ENCODE results near the gene AFF2.

The AFF2 gene

DNA sequence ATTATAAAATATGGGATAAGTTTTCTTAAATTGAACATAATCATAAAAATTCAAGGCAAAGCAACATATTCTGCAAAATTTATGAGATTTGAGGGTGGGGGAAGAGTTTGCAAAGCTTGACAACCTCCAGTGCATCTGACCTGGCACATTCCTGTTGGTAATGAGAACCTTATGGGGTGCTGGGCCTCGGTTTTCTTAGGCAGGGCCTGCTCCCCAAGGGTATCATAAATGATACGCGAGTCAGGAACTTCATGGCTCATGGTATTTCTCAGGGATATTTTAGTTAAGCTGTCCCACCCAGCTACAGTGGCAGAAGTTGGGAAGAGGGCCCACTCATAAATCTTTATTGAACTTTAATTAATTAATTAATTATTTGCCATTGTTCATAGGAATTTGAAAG is 13.2 kb downstream of the AFF2 start:
- no peak overlapping the region for H3K27ac ChIP-seq
- TF ChIP-seq, protein P1, sequence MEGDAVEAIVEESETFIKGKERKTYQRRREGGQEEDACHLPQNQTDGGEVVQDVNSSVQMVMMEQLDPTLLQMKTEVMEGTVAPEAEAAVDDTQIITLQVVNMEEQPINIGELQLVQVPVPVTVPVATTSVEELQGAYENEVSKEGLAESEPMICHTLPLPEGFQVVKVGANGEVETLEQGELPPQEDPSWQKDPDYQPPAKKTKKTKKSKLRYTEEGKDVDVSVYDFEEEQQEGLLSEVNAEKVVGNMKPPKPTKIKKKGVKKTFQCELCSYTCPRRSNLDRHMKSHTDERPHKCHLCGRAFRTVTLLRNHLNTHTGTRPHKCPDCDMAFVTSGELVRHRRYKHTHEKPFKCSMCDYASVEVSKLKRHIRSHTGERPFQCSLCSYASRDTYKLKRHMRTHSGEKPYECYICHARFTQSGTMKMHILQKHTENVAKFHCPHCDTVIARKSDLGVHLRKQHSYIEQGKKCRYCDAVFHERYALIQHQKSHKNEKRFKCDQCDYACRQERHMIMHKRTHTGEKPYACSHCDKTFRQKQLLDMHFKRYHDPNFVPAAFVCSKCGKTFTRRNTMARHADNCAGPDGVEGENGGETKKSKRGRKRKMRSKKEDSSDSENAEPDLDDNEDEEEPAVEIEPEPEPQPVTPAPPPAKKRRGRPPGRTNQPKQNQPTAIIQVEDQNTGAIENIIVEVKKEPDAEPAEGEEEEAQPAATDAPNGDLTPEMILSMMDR (conservative IDR thresholded peaks at IDR 0.05), result no peak

DNA sequence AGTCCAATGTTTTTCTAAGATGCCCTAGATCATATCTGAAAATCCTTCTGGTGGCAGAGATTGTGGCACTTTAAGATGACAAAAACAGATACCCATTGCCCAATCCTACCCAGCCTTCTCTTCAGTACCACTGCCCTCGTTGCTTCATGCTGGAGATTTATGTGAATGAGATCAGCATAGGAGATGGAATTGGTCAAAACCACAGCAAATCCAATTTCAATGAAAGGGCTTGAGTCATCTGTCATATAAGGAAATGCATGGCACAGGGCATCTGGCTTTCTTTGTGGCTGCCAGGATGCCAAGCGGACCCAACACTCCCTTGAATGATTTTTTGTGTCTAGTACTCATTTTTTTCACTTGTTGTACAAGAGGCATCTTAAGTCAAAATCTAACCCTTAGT is 16.8 kb downstream of the AFF2 start:
- TF ChIP-seq, protein P1 (conservative IDR thresholded peaks at IDR 0.05), result no peak
- H3K27ac ChIP-seq, result no peak overlapping the region

DNA sequence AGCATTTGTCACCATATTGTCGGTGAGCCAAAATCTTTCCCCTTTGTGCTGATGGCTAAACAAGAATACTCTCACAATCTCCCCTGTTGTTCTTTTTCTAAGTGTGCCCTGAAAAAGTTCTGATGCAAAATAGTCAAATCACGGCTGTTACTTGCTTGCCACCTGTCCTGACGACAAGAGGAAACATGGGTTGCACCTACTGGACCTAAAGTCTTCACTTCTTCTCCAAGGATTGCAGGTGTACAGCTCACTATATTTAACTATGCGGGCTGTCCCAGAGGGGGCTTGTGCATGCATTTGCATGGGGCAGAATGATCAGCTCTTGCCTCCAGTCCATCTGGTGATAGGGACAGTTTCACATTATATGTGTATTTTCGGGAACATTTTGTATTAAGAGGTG is 21.6 kb downstream of the AFF2 start:
- no peak overlapping the region for H3K27ac ChIP-seq
- TF ChIP-seq, protein P1 (conservative IDR thresholded peaks at IDR 0.05), result no peak

DNA sequence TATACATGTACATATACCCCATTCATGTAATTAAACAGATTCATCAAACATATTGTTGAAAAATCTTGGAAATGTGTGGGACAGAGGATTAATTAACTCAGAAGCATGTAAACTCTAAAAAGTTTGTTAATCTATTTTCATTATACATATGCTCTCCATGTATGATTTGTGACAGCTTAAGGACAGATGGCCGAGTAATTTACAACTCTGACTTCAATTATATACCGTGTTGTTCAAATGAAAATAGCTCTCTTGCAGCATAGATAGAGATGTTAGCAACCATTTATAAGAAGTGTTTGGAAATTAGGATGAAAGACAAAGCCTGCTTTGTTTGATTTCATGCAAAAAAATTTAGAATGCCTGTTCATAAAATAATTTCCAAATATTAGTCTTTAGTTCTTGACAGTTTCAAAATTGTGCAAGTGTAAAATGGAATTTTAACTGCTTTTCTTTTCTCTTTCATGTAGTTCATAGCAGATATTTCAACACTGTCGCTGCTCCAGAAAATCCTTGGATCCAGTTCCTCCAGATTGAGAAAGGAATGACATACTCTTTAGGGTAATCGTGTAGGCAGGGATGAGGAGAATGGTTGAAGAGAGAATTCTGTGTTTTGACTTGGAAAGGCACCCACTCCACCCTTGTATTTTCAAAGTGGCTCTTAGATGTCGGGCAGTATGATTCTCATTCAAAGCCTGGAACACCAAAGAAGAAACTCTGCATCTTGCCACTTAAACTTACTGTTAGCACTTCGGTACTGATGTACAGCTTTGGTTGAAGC is 23.1 kb downstream of the AFF2 start:
- TF ChIP-seq, protein P1 (conservative IDR thresholded peaks at IDR 0.05), result no peak
- H3K27ac ChIP-seq, result no peak overlapping the region

DNA sequence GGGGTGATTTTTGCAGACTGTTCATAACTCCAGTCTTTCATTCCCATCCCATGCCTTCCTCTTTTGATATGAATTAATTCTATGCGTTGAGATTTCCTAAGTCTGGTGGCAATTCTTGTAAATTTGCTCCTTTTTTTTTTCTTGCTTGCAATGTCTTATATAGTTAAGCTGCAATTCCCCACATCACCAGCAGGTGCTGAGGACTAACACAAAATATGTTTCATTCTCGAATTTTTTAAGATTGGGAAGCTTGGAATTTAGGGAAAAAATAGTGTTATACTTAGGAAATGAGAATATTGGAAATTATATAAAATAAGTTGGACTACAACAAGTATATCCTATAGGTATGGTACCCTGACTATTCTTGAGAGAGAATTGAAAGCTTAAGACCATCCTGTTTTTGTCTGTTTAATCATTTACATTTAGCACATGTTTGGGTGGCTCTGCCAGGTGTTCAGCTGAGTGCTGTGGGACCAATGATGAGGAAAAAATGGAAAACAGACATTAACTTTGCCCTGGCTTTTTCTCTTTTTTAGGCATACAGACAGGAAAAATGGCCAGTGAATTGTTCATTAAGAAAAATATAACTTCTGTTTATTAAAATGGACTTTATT is 30.2 kb downstream of the AFF2 start:
- TF ChIP-seq, protein P1 (conservative IDR thresholded peaks at IDR 0.05), result peak; percentile 75
- H3K27ac ChIP-seq, result no peak overlapping the region

DNA sequence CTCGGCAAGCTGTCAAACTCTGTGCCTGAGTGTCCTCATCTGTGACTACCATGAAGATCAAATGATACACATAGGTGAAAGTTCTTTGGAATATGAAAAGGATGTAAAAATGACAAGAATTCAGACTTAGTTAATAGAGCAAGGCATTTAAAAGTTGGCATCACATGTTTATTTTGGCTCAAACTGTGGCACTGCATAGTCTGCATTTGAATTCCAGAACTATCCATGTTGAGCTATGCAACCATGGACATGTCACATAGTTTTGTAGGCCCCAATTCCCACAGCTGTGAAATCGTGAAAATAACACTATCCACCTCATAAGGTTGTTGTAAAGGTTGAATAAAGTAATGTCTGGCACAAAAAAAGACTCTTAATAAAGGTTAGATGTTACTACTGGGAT is 33.9 kb downstream of the AFF2 start:
- TF ChIP-seq, protein P1 (conservative IDR thresholded peaks at IDR 0.05), result no peak

DNA sequence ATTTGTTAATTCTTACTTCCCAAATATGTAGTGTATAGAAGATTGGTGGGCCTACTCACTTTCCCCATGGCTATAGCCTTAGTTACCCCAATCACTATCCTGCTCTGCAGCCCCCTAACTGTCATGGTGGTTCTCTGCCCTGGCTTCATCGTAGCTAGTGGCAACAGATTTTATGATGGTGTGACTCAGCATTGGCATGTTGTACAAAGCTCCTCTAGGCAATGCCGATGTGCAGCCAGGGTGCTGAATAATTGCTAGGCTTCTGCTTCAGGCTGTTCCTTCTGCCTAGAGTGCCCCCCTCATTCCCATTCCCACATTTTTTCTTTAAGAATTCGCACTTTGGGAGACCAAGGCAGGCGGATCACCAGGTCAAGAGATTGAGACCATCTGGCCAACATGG is 35.2 kb downstream of the AFF2 start:
- TF ChIP-seq, protein P1 (conservative IDR thresholded peaks at IDR 0.05), result no peak

More for the DNA sequence above, 33.9 kb downstream of the AFF2 start:
- H3K27ac ChIP-seq, result no peak overlapping the region

More for the DNA sequence above, 35.2 kb downstream of the AFF2 start:
- no peak overlapping the region for H3K27ac ChIP-seq
